Stomach (tissue), 4 donors: ENCODE measurements around the gene OR13C8.

ENCODE experiments used
- CTCF ChIP-seq, 7 experiments: fragments of 450-650 bp in 4 of 7; fragments of 200-600 bp in 3 of 7; sonication (generic) in 3 of 7; IDR thresholded peaks; one replicate each; pipeline ENCODE4 v1.5.1; 2016 to 2019; ENCODE audit warnings: antibody characterized with exemption in 7 of 7, control low read depth in 2 of 7, mild to moderate bottlenecking in 1 of 7
- EP300 ChIP-seq: sonication (generic); formaldehyde crosslinking; IDR thresholded peaks from one replicate; pipeline ENCODE4 v1.6.1; 2017; ENCODE audit warnings: antibody characterized with exemption
- POLR2A ChIP-seq, 4 donors: fragments of 450-650 bp; IDR thresholded peaks; one replicate each; pipeline ENCODE4 v1.6.1; 2016; ENCODE audit warnings: antibody characterized with exemption in 4 of 4, control low read depth in 2 of 4, mild to moderate bottlenecking in 1 of 4, moderate library complexity in 1 of 4
- POLR2AphosphoS5 ChIP-seq, 3 donors: sonication (generic); formaldehyde crosslinking; IDR thresholded peaks; one replicate each; pipeline ENCODE4 v1.6.1; 2016; ENCODE audit warnings: antibody characterized with exemption in 3 of 3

GRCh38 chr9:104586496-104587180 is 17.7 kb downstream of the OR13C8 start:
- no peak for TF ChIP-seq CTCF (IDR thresholded peaks at IDR 0.05)
- no peak for TF ChIP-seq POLR2AphosphoS5 (IDR thresholded peaks at IDR 0.05)
- no peak for TF ChIP-seq POLR2A (IDR thresholded peaks at IDR 0.05)
- no peak for TF ChIP-seq EP300
